Ishikawa (cell line): ENCODE data around the gene PITPNM2.

Experiments used
- EGR1 ChIP-seq: IDR thresholded peaks from 2 replicates; pipeline ENCODE4 v1.6.1; 2012
- EP300 ChIP-seq: IDR thresholded peaks from 2 replicates; pipeline ENCODE4 v1.6.1; 2012; ENCODE audit warnings: borderline replicate concordance
- TCF12 ChIP-seq: IDR thresholded peaks from 2 replicates; pipeline ENCODE4 v1.6.1; 2012; ENCODE audit warnings: low read depth

- TF ChIP-seq EP300: no peak
- no peak for TF ChIP-seq TCF12
- TF ChIP-seq EGR1: no peak
Measured at GRCh38 chr12:123143736-123144461, 7.0 kb downstream of the PITPNM2 start.
